GM19351 (cell line): Measurements from ENCODE around the gene VGLL4.
"Not testable (repeated sequence)": the region's sequence is repeated elsewhere in the genome, so short reads cannot be mapped to it uniquely, and the experiment has no call there.

Source experiments
- ATAC-seq: cut with Tn5 transposase; IDR thresholded peaks from one replicate; pipeline ENCODE4 v1.9.1; 2021; ENCODE audit warnings: mild to moderate bottlenecking, moderate library complexity; ENCODE audit not compliant: unreplicated experiment

VGLL4 gene

GRCh38 chr3:11609481-11609880 lies 34.2 kb downstream of the VGLL4 start:
- no peak for ATAC-seq

GRCh38 chr3:11607816-11608215 lies 35.9 kb downstream of the VGLL4 start:
- no peak for ATAC-seq

GRCh38 chr3:11606865-11607440 lies 36.8 kb downstream of the VGLL4 start:
- no peak for ATAC-seq

GRCh38 chr3:11606090-11606784 lies 37.5 kb downstream of the VGLL4 start:
- no peak for ATAC-seq

- ATAC-seq, result no peak
Measured at GRCh38 chr3:11605398-11605797, 38.3 kb downstream of the VGLL4 start.

- no peak for ATAC-seq
Measured at GRCh38 chr3:11604139-11604892, 39.4 kb downstream of the VGLL4 start.

- no peak for ATAC-seq
Measured at GRCh38 chr3:11603628-11604027, 40.1 kb downstream of the VGLL4 start.

GRCh38 chr3:11602886-11603527 lies 40.7 kb downstream of the VGLL4 start:
- ATAC-seq, result no peak

- ATAC-seq, result no peak
Measured at GRCh38 chr3:11602239-11602840, 41.4 kb downstream of the VGLL4 start.

GRCh38 chr3:11601446-11602238 lies 42.1 kb downstream of the VGLL4 start:
- peak; percentile 94 for ATAC-seq

- ATAC-seq, result no peak
Measured at GRCh38 chr3:11600501-11601282, 43.0 kb downstream of the VGLL4 start.

- no peak for ATAC-seq
Measured at GRCh38 chr3:11596387-11596786, 47.3 kb downstream of the VGLL4 start.

- not testable (repeated sequence) for ATAC-seq
Measured at GRCh38 chr3:11595024-11595423, 48.7 kb downstream of the VGLL4 start.

GRCh38 chr3:11593318-11594034 lies 50.2 kb downstream of the VGLL4 start:
- ATAC-seq, result no peak

GRCh38 chr3:11592445-11593298 lies 51.0 kb downstream of the VGLL4 start:
- ATAC-seq, result no peak

- no peak for ATAC-seq
Measured at GRCh38 chr3:11591391-11592282, 52.1 kb downstream of the VGLL4 start.

GRCh38 chr3:11591002-11591355 lies 52.7 kb downstream of the VGLL4 start:
- ATAC-seq, result no peak
